Astrocyte (in vitro differentiated cells and primary cell): ENCODE measurements around the gene TMEM108. TPM values are rescaled to one million over a fixed set of nuclear protein-coding genes. Genes with fewer than 3 reads are reported as not detected.

Experiments
- DNase-seq: peaks from one replicate; pipeline ENCODE4 v3.0.0-alpha.2; 2010; ENCODE audit warnings: low read depth
- FAIRE-seq: peaks from 2 replicates; lab custom pipeline; 2011; peaks lifted over from hg19 to GRCh38; lab: Jason Lieb, UNC
- H2AFZ ChIP-seq: 2 replicates; pipeline ENCODE4 v1.6.0; 2012; ENCODE audit warnings: low read depth, low read length, inconsistent platforms
- H3K27ac ChIP-seq: 2 replicates; pipeline ENCODE4 v1.5.1; 2011; ENCODE audit warnings: low read depth, low read length, inconsistent platforms
- H3K27me3 ChIP-seq: 2 replicates; pipeline ENCODE4 v1.6.0; 2011; ENCODE audit warnings: low read length, inconsistent platforms; ENCODE audit not compliant: insufficient read depth
- H3K36me3 ChIP-seq: 2 replicates; pipeline ENCODE4 v1.5.1; 2011; ENCODE audit warnings: low read length, inconsistent platforms; ENCODE audit not compliant: insufficient read depth
- H3K4me1 ChIP-seq: 2 replicates; pipeline ENCODE4 v1.5.1; 2011; ENCODE audit warnings: low read length, inconsistent platforms; ENCODE audit not compliant: insufficient read depth
- H3K4me2 ChIP-seq: 2 replicates; pipeline ENCODE4 v1.6.0; 2012; ENCODE audit warnings: low read length, inconsistent platforms
- H3K4me3 ChIP-seq: 2 replicates; pipeline ENCODE4 v1.5.1; 2011; ENCODE audit warnings: low read depth, mild to moderate bottlenecking, low read length, inconsistent platforms; ENCODE audit not compliant: insufficient read depth
- H3K79me2 ChIP-seq: 2 replicates; pipeline ENCODE4 v1.6.0; 2012; ENCODE audit warnings: mild to moderate bottlenecking, low read length, inconsistent platforms; ENCODE audit not compliant: insufficient read depth
- H3K9ac ChIP-seq: 2 replicates; pipeline ENCODE4 v1.6.0; 2012; ENCODE audit warnings: mild to moderate bottlenecking, low read length, inconsistent platforms
- H3K9me3 ChIP-seq: 2 replicates; pipeline ENCODE4 v1.5.1; 2012; ENCODE audit warnings: low read depth, mild to moderate bottlenecking, low read length, inconsistent platforms; ENCODE audit not compliant: insufficient read depth
- H4K20me1 ChIP-seq: 2 replicates; pipeline ENCODE4 v1.6.0; 2012; ENCODE audit warnings: low read length, inconsistent platforms; ENCODE audit not compliant: insufficient read depth
- H3K27ac Mint-ChIP-seq: one replicate; pipeline ENCODE4 v1.8.0; 2021; ENCODE audit warnings: mild to moderate bottlenecking, mixed read lengths; ENCODE audit not compliant: unreplicated experiment
- H3K27me3 Mint-ChIP-seq: one replicate; pipeline ENCODE4 v1.8.0; 2021; ENCODE audit warnings: low read depth, mixed read lengths; ENCODE audit not compliant: unreplicated experiment
- H3K36me3 Mint-ChIP-seq: one replicate; pipeline ENCODE4 v1.8.0; 2021; ENCODE audit warnings: low read depth, mixed read lengths; ENCODE audit not compliant: unreplicated experiment
- H3K4me1 Mint-ChIP-seq: one replicate; pipeline ENCODE4 v1.8.0; 2021; ENCODE audit warnings: low read depth, mixed read lengths; ENCODE audit not compliant: unreplicated experiment
- H3K4me3 Mint-ChIP-seq: one replicate; pipeline ENCODE4 v1.8.0; 2021; ENCODE audit warnings: mild to moderate bottlenecking, moderate library complexity, mixed read lengths; ENCODE audit not compliant: unreplicated experiment
- H3K9me3 Mint-ChIP-seq: one replicate; pipeline ENCODE4 v1.8.0; 2021; ENCODE audit warnings: mild to moderate bottlenecking, mixed read lengths; ENCODE audit not compliant: unreplicated experiment
- CTCF ChIP-seq: IDR thresholded peaks from 2 replicates; pipeline ENCODE4 v1.5.1; 2011; ENCODE audit warnings: low read depth, mild to moderate bottlenecking, inconsistent platforms, low read length, moderate library complexity; ENCODE audit not compliant: insufficient read depth
- EZH2 ChIP-seq: IDR thresholded peaks from 2 replicates; pipeline ENCODE4 v1.6.1; 2012; ENCODE audit warnings: mild to moderate bottlenecking, low read length, inconsistent platforms; ENCODE audit not compliant: insufficient read depth
- total RNA-seq: library from RNA; stranded (reverse); gene quantifications from 2 replicates; pipeline ENCODE4 v1.2.1, GENCODE V29; 2021

The TMEM108 gene
- total RNA-seq, 1 donor from 2014 or later = 5.6 TPM

- Histone ChIP-seq H3K79me2 (no peaks in the 10 kb centered on the region), H3K4me2 (no peak overlapping the region), H3K27me3 (no peaks in the 10 kb centered on the region), H3K4me3 (no peak overlapping the region), H3K9ac (no peak overlapping the region), H3K4me1 (no peaks in the 10 kb centered on the region), H3K9me3 (no peaks in the 10 kb centered on the region), H2AFZ (no peak overlapping the region), H3K27ac (no peak overlapping the region), H4K20me1 (no peaks in the 10 kb centered on the region), H3K36me3 (no peaks in the 10 kb centered on the region)
- Mint-ChIP-seq H3K36me3 (no peaks in the 10 kb centered on the region), H3K4me3 (no peak overlapping the region), H3K4me1 (peaks cover 1% of the 10 kb centered on the region), H3K9me3 (no peaks in the 10 kb centered on the region), H3K27me3 (peaks cover 5% of the 10 kb centered on the region), H3K27ac (no peak overlapping the region)
- FAIRE-seq (no peak), DNase-seq (no peak)
- TF ChIP-seq EZH2 (no peak), CTCF (no peak)
These were observed 19.3 kb upstream of the TMEM108 start for GRCh38 chr3:133018921-133019320.

DNA sequence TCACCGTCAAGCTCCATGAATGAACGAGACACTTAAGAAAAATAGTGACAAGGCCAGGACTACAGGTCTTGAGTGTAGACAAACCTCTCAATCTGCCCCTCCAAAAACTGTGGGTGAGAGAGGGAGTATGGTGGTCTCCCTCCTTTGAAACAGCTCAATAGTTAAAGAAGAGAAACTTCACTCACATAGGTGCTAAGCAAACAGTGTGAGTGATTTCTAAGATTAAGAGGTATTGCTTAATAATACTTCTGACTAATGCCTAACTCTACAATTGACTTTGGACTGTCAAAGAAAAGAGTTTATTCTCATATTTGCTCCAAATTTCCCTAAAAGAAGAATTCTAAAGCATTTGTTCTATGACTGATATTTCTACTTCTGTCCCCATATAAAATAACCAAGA, 17.0 kb upstream of the TMEM108 start:
- Mint-ChIP-seq H3K27me3 (peaks cover 6% of the 10 kb centered on the region), H3K36me3 (no peaks in the 10 kb centered on the region), H3K27ac (no peak overlapping the region), H3K4me3 (no peak overlapping the region), H3K4me1 (peaks cover 1% of the 10 kb centered on the region), H3K9me3 (no peaks in the 10 kb centered on the region)
- H3K9ac ChIP-seq = no peak overlapping the region
- H3K36me3 ChIP-seq = no peaks in the 10 kb centered on the region
- H3K4me1 ChIP-seq = no peaks in the 10 kb centered on the region
- no peak overlapping the region for H2AFZ ChIP-seq
- no peak overlapping the region for H3K4me2 ChIP-seq
- H4K20me1 ChIP-seq = no peaks in the 10 kb centered on the region
- H3K4me3 ChIP-seq = no peak overlapping the region
- TF ChIP-seq CTCF = no peak
- no peak for TF ChIP-seq EZH2
- DNase-seq = no peak
- FAIRE-seq = no peak
- H3K79me2 ChIP-seq = no peaks in the 10 kb centered on the region
- no peaks in the 10 kb centered on the region for H3K27me3 ChIP-seq
- H3K9me3 ChIP-seq = no peaks in the 10 kb centered on the region
- no peak overlapping the region for H3K27ac ChIP-seq

DNA sequence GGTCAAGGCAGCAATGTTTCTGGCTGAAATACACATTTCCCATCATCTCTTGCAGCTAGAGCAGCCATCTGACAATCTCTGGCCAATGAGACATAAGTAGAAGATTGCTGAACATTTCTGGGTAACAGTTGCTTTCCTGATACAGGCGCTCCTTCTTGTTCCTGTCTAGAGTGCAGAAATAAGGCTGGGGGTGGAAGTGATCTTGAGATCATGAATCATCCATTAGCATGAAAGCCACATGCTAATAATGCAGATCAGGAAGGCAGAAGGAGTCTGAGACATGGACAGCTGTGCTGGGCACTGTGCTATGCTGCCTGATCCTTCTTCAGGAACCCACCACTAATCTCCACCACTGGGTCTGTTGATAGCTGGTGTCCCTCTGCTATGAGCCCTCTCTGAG, 14.8 kb upstream of the TMEM108 start:
- DNase-seq (no peak), FAIRE-seq (no peak)
- no peaks in the 10 kb centered on the region for H4K20me1 ChIP-seq
- H3K4me3 Mint-ChIP-seq = no peak overlapping the region
- no peaks in the 10 kb centered on the region for H3K36me3 ChIP-seq
- TF ChIP-seq CTCF (no peak), EZH2 (no peak)
- no peaks in the 10 kb centered on the region for H3K36me3 Mint-ChIP-seq
- no peaks in the 10 kb centered on the region for H3K27me3 ChIP-seq
- no peak overlapping the region for H3K27ac ChIP-seq
- H3K4me2 ChIP-seq = no peak overlapping the region
- H3K9me3 ChIP-seq = no peaks in the 10 kb centered on the region
- H3K27ac Mint-ChIP-seq = no peak overlapping the region
- peaks cover 1% of the 10 kb centered on the region for H3K4me1 Mint-ChIP-seq
- H3K79me2 ChIP-seq = no peaks in the 10 kb centered on the region
- H3K4me3 ChIP-seq = no peak overlapping the region
- H3K4me1 ChIP-seq = no peaks in the 10 kb centered on the region
- H2AFZ ChIP-seq = no peak overlapping the region
- no peaks in the 10 kb centered on the region for H3K9me3 Mint-ChIP-seq
- peaks cover 6% of the 10 kb centered on the region for H3K27me3 Mint-ChIP-seq
- H3K9ac ChIP-seq = no peak overlapping the region
